HG03039 (cell line): ENCODE measurements around the gene FUOM.

Source experiments
- ATAC-seq: cut with Tn5 transposase; IDR thresholded peaks from one replicate; pipeline ENCODE4 v1.9.1; 2021; ENCODE audit warnings: mild to moderate bottlenecking, moderate library complexity; ENCODE audit not compliant: unreplicated experiment

Gene FUOM

GRCh38 chr10:133353202-133353959, 4.4 kb downstream of the FUOM start:
- ATAC-seq: no peak

- no peak for ATAC-seq
Measured at GRCh38 chr10:133351408-133352318, 6.2 kb downstream of the FUOM start.

- no peak for ATAC-seq
Measured at GRCh38 chr10:133350950-133351329, 6.9 kb downstream of the FUOM start.

GRCh38 chr10:133350283-133350949, 7.4 kb downstream of the FUOM start:
- ATAC-seq: no peak

GRCh38 chr10:133349577-133350011, 8.2 kb downstream of the FUOM start:
- ATAC-seq: no peak

- no peak for ATAC-seq
Measured at GRCh38 chr10:133349160-133349568, 8.7 kb downstream of the FUOM start.

GRCh38 chr10:133347710-133348517, 9.9 kb downstream of the FUOM start:
- no peak for ATAC-seq

- no peak for ATAC-seq
Measured at GRCh38 chr10:133346413-133346812, 11.4 kb downstream of the FUOM start.

- ATAC-seq: no peak
Measured at GRCh38 chr10:133344236-133344635, 13.6 kb downstream of the FUOM start.

- ATAC-seq: no peak
Measured at GRCh38 chr10:133343558-133343957, 14.3 kb downstream of the FUOM start.

GRCh38 chr10:133342942-133343341, 14.9 kb downstream of the FUOM start:
- no peak for ATAC-seq

GRCh38 chr10:133341983-133342382, 15.8 kb downstream of the FUOM start:
- no peak for ATAC-seq

GRCh38 chr10:133339708-133340380, 18.0 kb downstream of the FUOM start:
- no peak for ATAC-seq

GRCh38 chr10:133338080-133339071, 19.4 kb downstream of the FUOM start:
- no peak for ATAC-seq

GRCh38 chr10:133337370-133337725, 20.5 kb downstream of the FUOM start:
- no peak for ATAC-seq

- no peak for ATAC-seq
Measured at GRCh38 chr10:133336577-133337369, 21.0 kb downstream of the FUOM start, which contains the start of gene CALY. Gene CALY (minus strand): TSS chr10:133336896. CDS start chr10:133328989, 7,907 bp downstream.

- no peak for ATAC-seq
Measured at GRCh38 chr10:133336118-133336576, 21.7 kb downstream of the FUOM start.
